ENCODE data around the gene CDH26.

The CDH26 gene

DNA sequence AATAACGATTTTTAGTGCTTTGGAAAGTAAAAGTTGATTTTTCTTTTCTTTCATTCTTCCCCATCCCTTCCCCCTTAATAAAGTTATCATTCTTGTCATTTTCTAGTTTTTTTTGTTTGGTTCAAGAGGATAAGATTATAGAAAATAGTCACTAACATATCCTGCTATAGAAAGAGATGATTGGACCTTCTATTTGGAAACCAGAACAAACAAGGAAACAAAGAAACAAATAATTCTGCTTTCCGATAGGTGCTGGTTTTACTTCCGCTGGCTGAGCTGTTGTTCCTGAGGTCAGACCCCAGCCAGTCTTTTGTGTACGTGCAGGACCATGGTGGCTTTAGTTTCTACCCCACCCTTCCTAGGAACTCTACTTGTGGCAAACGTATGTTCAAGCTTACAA lies at the start of gene CDH26:
Gene CDH26 (plus strand): TSS at position 301 of the 400 bp plus-strand sequence. CDS start 304 bp downstream, outside the sequence.
- no peak for DNase-seq

DNA sequence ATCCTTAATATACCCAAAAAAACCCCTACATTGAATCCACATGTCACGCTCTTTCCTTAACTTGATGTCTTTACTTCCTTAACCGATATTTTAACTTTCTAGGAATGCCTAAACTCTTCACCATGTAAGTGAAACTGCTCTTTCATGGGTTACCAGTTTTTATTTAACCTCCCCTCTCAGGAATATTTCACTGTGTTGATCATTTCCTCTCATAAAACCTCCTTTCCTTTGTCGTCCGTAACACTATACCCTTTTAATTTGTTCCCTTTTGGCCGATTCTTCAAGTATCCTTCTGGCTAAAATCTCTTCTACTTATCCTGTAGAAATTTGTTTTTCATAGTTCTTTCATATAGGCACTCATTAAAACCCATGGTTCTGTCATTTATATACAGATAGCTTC lies 49.4 kb upstream of the CDH26 start:
- no peak for DNase-seq

DNA sequence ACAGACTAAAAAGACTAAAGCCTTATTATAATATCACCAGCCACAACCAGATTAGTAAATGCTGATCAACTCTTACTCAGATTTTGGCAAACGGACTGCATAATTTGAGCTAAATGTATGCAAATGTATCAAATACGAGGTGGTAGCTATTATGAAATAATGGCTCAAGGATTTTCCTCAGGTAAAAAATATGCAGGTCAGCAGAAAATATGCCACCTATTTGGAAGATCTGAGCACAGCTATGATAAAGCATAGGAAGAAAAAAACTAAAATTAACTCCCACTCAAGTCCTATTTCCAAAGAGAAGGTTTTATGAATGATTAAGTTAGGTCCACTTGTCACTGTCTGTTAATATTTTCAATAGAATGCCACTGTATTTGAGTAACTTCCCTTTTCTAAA lies 47.2 kb upstream of the CDH26 start:
- DNase-seq: no peak

DNA sequence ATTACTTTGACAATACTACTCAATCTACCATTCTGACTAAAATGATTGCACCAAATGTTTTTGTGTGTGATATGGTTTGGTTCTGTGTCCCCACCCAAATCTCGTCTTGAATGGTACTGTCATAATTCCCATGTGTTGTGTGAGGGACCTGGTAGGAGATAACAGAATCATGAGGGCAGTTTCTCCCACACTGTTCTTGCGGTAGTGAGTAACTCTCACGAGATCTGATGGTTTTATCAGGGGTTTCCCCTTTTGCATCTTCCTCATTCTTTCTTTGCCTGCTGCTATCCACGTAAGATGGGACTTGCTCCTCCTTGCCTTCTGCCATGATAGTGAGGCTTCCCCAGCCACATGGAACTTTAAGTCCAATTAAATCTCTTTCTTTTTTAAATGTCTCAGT lies 45.6 kb upstream of the CDH26 start:
- no peak for DNase-seq

DNA sequence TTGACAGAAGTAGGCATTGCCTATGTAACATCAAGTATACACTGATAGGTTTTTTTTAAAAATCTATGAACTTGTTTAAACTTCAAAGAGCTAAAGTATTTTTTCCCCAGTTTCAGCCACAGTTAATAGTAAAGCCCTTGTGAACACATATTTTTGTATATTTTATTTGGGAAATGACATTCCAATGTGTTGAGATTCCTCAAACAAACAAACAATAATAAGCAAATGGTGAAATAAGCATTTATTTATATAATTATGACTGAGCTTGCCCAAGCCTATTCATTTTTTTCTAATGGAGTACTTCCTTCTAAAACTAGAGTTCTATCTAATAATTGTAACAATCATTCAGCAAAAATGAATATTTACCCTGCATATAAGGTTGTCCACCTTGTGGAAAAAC lies 37.3 kb upstream of the CDH26 start:
- DNase-seq: no peak

DNA sequence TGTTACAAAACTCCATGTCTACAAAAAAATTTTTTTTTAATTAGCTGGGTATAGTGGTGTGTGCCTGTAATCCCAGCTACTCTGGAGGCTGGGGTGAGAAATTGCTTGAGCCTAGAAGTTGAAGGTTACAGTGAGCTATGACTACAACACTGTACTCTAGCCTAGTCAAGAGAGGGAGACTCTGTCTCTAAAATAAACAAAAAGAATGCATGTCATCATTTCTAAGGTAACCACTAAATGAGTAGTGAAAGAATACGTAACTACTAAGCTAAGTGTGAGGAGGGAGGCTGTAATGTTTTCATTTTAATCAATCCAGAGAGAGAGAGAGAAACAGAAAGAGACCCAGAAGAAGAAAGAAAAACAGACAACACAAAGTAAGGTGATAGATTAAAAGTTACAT lies 34.7 kb upstream of the CDH26 start:
- no peak for DNase-seq

DNA sequence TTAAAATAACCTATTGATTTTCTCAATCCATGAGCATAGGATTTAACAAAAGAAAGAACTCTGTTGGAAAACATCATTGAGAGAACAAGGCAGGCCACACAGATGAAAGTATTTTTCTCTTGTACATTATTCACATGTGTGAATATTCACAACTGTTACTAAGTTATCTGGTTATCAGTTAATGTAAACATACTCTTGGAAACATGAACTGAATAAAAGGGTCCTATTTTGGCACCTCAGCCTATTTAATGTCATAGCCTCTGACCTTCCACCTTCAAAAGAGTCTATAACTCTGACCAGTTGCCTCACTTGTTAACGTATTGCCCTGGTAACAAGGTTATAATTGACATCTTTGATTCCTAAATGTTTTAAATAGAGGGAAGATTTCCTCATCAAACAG lies 32.9 kb upstream of the CDH26 start:
- DNase-seq: no peak

DNA sequence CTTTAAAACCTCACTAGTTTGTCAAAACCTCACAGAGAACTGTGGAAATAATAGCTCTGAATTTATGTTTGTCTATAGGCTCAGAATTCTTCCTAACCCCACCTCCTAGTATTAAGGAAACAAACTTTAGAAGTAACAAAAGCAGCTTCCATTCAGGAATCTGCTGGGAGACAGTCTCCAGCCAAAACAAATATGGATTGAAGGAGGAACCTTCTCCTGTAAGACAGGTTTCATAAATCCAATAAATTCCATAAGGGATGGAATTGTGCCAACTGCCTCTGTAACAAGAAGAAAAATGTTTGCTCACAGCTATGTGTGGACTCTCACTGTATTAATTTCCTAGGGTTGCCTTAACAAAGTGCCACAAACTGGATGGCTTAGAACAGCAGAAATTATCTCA lies 32.3 kb upstream of the CDH26 start:
- no peak for DNase-seq

DNA sequence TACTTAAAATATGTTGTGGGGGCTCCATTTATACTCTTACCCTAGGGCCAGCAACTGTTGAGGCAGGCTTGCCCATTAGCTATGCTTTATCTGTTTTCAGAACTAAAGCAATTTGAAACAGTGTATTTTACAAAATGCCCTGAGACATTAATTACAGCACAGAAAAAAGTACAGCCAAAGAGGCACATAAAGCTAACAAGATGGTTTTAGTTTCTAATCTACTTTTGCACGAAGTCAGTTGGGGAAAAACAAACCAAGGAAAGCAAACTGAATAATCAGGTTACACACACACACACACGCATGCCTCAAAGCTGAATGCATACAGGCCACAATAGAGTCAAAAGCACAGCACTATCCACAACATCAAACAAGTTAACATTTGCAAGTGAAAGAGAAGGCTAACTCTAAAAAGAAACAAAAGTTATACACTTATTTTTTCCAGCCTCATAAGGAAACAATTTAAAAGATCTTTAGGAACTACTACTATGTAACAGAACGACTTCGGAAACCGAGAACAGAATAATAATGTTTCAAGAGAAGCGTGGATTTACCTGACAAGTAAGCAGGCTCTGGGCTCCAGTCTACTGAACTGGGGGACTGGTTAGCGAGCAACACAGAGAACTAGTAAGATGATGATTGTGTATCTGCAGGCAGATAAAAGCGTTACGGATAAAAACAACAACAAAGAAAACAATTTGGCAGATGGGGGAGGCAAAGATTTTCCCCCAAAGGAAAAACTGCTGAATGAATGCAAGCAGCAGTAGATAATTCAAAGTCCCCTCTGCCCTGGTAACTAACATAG lies 26.5 kb upstream of the CDH26 start:
- DNase-seq: no peak

DNA sequence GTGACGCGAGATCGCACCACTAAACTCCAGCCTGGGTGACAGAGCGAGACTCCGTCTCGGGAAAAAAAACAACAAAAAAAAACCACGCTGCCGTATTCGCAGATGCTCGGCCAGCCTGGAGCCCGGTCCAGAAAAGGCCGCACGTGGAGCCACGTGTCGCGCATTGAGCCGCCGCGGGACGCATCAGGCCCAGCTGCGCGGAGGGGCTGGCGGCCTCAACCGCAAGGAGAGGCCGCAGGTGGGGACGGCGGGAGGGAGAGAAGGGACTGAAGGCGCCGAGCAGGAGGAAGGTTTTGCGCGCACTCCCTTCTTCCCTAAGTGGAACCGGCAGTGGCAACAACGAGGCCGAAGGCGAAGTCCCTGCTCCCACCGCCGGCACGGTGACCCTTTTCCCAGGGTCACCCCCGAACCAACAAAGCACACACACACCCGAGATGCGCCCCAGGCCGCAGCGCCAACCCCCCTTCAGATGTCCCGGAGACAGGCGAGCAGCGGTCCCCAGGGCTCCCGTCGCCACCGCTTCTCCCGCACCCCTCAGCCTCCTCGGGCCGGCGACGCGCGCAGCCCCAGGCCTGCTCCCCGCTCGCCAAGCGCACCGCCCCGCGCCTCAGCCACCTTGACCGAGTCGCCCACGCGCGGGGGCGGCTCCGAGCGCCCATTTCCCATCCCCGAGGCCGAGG lies 25.5 kb upstream of the CDH26 start:
- DNase-seq: no peak

DNA sequence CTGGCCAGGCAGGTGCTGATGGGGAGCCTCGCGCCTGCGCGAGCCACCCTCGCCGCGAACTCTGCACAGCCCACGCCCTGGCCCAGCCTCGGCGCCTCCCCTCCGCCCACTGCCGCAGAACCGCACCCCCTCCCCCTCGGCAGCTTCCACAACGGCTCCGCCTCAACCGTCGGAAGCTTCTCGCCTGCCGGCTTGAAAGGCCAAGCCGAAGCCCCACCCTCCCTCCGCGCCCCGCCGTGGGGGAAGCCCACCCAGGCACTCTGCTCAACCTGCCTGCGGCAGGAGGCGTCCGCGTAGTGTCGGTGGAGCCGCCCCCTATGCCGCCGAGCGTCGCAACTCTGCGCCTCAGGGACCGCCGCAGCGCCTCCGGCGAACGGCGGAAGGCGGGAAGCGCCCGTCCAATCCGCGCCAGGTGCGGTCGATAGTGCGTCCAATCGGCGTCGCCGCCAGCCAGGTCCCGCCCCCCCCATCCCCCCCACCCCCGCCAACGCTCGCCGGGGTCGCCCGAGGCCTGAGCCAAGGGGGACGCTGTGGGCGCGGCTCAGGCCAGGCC lies 24.9 kb upstream of the CDH26 start, which contains the start of gene SYCP2:
Gene SYCP2 (minus strand): TSS at position 342 of the 553 bp plus-strand sequence. CDS start 11,224 bp downstream, outside the sequence.
- DNase-seq: no peak

DNA sequence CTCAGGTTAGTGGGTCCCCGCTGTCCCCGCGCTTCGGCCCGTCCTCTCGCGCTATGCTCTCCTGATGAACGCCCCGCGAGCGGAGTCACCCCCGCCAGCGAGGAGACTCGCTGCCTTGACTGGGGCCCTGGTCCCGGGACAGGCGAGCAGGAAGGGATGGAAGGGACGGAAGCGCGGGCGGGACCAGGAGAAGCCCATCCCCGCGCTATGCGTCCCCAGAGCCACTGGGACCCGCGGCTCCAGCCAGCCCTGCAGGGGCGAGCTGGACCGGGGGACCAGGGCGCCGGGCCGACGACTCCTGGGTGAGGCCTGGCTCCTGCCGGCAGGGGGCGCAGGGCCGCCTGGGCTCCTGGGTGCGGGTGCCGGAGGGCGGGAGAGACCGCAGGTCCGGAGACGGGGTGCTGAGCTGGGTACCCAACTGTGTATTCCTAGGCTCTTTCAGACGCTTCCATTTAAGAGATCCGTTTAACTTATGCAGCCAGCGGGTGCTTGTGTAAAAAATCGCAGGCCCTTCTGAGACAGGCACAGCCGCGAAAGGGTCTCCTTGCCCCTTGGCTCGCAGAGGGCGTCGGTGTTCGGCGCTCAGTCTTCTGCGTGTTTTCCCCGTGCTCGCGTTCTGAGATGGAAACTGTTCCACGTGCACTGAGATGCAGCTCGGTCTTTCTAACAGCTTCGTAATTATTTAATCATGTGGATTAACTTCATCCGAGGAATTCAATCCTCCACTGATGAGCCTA lies 24.2 kb upstream of the CDH26 start:
- peak; percentile 29 to 52 for DNase-seq

DNA sequence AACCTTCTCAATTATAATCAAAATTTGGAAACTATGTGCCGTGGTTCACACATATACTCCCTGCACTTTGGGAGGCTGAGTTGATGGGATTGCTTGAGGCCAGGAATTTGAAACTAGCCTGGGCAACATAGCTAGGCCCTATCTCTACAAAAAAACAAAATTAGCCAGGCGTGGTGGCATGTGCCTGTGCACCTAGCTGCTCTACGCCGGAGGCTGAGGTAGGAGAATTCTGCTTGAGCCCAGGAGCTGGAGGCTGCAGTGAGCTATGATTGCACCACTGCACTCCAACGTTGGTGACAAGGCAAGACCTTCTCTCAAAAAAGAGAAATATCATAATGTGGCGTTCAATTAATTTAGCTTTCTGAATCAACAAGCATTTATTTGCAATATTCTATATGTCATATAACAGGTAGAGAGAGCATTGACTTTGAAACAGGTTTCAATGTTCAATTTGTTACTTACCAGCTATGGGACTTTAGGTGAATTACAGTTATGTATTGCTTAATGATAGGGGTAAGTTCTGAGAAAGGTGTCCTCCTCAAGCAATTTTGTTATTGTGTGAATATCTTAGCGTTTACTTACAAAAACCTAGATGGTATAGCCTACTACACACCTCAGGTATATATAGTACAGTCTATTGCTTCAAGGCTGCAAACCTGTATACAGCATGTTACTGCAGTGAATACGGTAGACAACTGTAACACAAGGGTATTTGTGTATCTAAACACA lies 22.6 kb upstream of the CDH26 start:
- no peak for DNase-seq

DNA sequence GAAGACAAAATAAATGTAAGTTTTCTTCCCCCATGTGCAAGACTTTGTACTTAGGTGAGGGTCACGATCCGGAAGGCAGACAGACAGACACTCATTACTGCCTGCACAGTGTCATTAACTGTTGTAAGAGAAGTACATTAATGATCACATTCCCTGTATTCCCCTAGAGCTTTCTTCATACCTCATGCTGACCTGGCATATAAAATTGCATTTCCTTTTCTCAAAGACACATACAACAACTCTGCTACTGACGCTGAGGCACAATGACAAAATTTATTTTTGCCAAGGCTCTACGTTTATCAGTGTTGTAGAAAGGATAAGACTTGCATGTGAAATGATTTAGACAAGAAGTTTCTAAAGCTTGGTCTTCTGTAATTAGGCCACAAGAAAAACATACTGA lies 21.8 kb upstream of the CDH26 start:
- DNase-seq: no peak

DNA sequence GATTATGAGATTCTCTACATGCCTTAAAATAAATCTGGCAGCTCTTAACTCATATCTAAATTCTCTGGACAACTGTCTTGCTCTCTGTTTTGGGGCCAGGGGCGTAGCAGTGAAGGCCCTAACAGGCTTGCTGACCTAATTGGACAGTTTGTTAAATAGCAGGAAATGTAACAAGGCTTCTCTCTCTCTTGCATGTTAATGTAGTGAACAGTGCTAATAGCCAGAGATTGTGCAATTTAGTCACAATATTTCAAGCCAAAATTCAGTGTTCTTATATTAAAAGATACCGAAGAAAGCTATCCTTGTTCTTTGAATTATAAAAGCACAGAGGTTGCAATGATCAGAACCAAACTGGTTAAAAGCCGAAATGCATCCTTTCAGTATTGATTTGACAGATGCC lies 21.1 kb upstream of the CDH26 start:
- no peak for DNase-seq

DNA sequence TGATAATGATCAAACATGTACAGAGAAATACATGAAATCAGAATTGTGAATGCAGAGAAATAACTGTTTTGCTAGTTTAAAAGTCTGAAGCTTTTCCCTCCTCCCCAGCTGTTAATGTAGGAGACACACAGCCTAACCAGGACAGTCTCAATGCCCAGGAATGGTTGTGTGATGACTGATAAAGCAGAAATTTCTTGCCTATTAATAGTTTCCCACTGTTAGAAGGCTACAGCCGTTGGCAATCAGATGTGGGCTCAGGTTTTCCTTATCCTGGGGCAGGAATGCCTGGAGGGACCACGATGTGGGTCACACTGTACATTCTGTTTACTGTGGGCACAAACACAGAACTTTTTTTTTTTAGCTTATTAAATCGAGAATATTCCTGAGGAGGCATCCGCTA lies 20.0 kb upstream of the CDH26 start:
- no peak for DNase-seq

DNA sequence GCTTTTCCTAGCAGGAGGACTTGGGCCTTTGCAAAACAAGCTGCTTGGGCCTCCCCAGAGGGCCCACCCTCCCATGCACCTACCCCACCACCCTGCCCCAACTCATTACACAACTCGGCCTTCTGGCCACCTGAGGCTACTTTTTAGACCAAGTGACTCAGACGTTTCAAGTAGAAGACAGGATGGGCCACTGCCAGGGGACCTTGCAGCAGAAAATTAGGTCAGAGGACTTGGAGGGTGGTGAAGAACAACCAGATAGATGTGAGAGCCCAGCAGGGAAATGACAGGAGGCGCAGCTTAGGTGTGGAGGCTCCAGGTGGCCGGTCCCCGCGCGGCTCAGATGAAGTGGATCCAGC lies 19.5 kb upstream of the CDH26 start:
- no peak for DNase-seq

DNA sequence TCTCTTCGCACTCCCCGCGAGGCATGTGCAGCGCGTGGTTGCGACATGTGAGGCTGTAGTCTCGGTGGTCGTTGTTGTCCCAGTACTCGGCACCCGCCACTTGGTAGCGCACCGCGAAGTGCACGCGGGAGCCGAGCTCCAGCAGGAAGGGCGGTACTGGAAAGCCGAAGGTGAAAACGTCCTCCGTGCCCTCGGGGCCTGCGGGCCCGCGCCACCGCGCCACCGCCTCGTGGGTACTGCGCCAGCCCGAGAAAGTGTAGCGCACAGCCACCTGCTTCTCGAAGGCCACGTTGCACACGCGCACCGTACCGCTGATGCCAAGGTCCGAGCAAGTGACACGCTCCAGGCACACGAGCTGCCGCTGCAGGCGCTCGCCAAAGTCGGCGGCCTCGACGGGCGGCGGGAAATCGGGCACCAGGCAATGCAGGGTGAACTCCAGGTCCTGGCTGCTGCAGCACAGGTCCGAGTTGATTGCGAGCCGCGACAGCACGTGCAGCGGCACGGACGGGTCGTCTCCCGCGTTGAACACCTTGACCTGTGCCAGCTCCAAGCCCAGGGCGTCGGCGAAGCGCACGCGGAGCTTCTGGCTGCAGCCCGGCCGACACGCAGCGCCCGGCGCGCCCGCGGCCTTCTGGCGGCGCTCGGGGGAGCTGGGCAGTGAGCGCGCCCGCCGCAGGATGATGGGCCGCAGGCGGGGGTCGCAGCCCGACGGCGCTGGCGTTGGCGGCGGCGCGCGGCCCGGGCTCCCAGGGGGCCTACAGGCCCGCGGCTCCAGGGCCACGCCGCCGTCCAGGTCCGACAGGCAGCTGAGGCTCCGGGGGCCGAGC lies 19.0 kb upstream of the CDH26 start:
- no peak for DNase-seq

DNA sequence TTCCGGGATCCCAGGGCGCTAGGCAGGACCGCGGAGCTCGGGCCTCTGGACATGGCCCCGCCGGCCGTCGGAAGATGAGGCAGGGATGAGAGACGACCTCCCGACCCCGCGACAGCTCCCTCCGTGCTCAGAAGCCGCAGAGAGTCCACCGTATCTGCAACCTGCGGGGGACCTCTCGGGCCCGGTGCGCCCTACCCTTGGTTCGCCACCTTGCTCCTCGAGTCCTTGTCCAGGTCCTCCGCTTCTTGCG lies 18.4 kb upstream of the CDH26 start:
- DNase-seq: no peak

DNA sequence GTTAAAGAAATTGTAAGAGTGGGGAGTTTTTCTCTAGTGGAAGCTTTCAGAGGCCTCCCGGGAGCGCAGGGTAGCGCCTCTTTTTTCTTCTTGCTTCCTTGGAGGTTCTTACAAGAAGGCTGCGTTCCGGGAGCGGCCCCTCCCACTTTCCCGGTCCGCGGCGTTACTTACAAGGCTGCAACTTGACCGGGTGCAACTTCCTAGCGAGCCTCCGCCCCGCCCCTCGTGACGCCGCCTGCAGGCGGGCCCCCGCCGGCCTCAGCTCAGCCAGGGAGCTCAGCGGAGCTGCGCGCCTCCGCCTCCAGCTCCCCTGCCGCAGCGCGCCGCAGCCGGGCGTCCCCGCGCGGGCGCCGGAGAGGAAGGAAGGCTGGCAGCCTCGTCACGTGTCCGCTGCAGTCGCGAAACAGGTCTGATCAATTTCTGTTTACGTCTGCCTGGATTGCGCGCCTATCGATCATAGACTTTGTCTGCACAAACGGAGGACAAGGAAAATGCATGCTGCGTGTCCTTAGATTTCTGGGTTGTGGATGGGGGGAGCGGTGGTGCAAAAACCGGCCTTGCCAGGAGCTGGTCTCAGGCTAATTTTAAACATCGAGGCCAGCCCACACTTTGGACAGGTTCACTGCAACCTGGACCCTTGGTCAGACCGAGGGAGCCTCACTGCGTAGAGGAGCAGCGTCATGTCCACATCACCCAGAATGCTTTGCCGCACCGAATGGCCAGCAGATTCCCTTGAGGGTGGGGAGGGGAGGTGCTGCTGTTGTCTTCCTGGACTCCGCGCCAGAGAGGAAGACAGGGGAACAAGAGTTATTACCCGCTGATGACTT lies 17.9 kb upstream of the CDH26 start, which contains the start of the genes FAM217B and PPP1R3D:
Gene FAM217B (plus strand): TSS at position 261 of the 827 bp plus-strand sequence. CDS start 3,555 bp downstream, outside the sequence.
Gene PPP1R3D (minus strand): TSS at position 177 of the 827 bp plus-strand sequence. CDS start 374 bp downstream, outside the sequence.
- peak; percentile 67 to 77 for DNase-seq

DNA sequence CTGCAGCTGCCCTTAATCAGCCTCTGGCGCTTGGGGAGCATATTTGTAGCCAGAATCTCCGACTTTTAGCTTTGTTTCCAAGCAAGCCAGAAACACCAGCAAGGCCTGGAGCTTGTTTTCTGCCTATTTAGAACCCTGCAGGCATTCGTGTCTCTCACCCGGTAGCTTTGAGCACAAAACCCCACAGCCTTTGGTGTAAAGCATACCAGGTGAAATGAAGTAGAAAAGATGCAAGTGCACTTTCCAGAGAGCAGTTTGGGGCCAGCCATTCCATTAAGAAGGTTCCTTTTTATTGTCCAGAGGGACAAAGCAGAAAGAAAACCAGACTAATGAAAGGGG lies 17.3 kb upstream of the CDH26 start:
- peak in 1 of 2 experiments; percentile 50 for DNase-seq
